ENCODE data around the gene SLC25A27. TPM values are rescaled to one million over a fixed set of nuclear protein-coding genes. Genes with fewer than 3 reads are reported as not detected.

SLC25A27 gene
- total and polyA plus RNA-seq, 7 donors, result 2.1 to 13.3 (median 6.8) TPM

DNA sequence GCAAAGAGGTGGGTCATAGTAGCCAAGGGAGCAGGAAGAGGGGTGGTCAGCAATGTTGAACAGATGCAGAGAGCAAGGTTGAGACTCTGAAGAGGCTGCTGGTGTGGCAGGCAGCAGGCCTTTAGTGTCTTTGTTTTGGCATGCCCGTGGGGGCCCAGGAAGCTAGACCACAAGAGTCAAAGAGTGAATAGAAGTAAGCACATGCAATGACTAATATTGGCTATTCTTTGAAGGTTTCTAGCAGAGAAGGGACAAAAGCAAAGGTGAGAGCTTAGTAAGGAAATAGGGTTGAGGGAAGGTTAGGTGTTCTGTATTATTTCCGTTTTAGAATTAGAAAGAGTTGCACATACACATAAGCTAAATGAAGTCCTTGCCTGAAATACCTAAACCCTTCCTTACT, 53.7 kb downstream of the SLC25A27 start:
- ATAC-seq, result no peak
- no peak overlapping the region for H3K27ac ChIP-seq
- no peak overlapping the region for H3K4me3 ChIP-seq
- H3K36me3 ChIP-seq (ENCODE audit: insufficient read depth in 1 of 2, low read depth in 1 of 2), result no peaks in the 10 kb centered on the region
- H3K4me1 ChIP-seq, result no peaks in the 10 kb centered on the region
- 86 to 94% (median 91%) methylated on average over 2 of the region's 2 CpGs for WGBS, 3 donors
- TF ChIP-seq, protein P1, sequence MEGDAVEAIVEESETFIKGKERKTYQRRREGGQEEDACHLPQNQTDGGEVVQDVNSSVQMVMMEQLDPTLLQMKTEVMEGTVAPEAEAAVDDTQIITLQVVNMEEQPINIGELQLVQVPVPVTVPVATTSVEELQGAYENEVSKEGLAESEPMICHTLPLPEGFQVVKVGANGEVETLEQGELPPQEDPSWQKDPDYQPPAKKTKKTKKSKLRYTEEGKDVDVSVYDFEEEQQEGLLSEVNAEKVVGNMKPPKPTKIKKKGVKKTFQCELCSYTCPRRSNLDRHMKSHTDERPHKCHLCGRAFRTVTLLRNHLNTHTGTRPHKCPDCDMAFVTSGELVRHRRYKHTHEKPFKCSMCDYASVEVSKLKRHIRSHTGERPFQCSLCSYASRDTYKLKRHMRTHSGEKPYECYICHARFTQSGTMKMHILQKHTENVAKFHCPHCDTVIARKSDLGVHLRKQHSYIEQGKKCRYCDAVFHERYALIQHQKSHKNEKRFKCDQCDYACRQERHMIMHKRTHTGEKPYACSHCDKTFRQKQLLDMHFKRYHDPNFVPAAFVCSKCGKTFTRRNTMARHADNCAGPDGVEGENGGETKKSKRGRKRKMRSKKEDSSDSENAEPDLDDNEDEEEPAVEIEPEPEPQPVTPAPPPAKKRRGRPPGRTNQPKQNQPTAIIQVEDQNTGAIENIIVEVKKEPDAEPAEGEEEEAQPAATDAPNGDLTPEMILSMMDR (IDR thresholded peaks at IDR 0.05), result no peak
- intact Hi-C loops (cut with DNase I), result no loop called here
- H3K27me3 ChIP-seq (ENCODE audit: insufficient read depth in 3 of 3, low read length in 2 of 3), result no peaks in the 10 kb centered on the region
- H3K9me3 ChIP-seq, result no peaks in the 10 kb centered on the region
- no peak for DNase-seq

DNA sequence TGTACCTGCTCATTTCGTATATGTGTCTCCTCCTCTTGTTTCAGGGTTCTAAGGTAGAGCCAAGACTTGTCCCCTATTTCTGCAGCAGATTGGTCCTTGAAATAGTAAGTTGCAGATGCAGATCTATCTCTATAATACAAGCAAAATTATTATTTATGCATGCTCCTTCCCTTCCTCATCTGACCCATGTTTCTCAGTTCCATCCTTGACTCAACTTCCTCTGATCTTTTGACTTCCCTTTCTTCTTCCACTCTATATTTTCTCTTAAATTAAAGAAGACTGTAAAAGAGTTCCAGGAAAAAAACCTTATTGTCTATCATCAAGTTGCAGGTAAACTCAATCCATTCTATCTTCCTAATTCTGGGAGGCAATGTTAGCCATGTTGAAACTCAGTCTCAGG, 58.7 kb downstream of the SLC25A27 start:
- DNase-seq, result no peak
- intact Hi-C loops (cut with DNase I), result no loop called here
- TF ChIP-seq, protein P1 (IDR thresholded peaks at IDR 0.05), result no peak

DNA sequence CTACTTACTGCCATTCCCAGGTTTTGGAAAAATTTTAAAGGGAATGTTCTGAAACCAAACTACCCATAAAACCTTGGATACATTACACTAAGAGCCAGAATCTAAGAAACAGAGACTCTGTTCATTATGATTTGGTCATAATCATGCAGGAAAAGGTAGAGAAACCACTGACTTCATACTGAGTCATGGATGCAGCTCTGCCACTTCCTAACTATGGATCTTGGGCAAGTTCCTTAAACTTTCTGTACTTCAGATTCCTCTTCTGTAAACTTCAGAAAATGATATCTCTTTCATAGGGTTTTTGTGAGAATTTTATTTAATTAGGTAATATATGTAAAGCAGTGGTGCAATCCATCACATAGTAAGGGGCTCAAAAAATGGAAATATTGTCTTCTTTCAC, 62.4 kb downstream of the SLC25A27 start:
- TF ChIP-seq, protein P1 (IDR thresholded peaks at IDR 0.05), result no peak
- DNase-seq (no peak), ATAC-seq (no peak)
- H3K4me1 ChIP-seq, result no peaks in the 10 kb centered on the region
- no peak overlapping the region for H3K4me3 ChIP-seq
- H3K36me3 ChIP-seq (ENCODE audit: insufficient read depth in 1 of 2, low read depth in 1 of 2), result no peaks in the 10 kb centered on the region
- H3K27me3 ChIP-seq (ENCODE audit: insufficient read depth in 3 of 3, low read length in 2 of 3), result no peaks in the 10 kb centered on the region
- intact Hi-C loops (cut with DNase I), result no loop called here
- no peaks in the 10 kb centered on the region for H3K9me3 ChIP-seq
- H3K27ac ChIP-seq, result no peak overlapping the region

More for the DNA sequence above, 58.7 kb downstream of the SLC25A27 start:
- 90 to 100% (median 90%) methylated on average over 1 of the region's 1 CpG for WGBS, 3 donors
- Histone ChIP-seq H3K4me3 (no peak overlapping the region), H3K9me3 (no peaks in the 10 kb centered on the region), H3K4me1 (no peaks in the 10 kb centered on the region), H3K27me3 (ENCODE audit: insufficient read depth in 3 of 3, low read length in 2 of 3) (no peaks in the 10 kb centered on the region), H3K36me3 (ENCODE audit: insufficient read depth in 1 of 2, low read depth in 1 of 2) (no peaks in the 10 kb centered on the region), H3K27ac (no peak overlapping the region)
- no peak for ATAC-seq

DNA sequence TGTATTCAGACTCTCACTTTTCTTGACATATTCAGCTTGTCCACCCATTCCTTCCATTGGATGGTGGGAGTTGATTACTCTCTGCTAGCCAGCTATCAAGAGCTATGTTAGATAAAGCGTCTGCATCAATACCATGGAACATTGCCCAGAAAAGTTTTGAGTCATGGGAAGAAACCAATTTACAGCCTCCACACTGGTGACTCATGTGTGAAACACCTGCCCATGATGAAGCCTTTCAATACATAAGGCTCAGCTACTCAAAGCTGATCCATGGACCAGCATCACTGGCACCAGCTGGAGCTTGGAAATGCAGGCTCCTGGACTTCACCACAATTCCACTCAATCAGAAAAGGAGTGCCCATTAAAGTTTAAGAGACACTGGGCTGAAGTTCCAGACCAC, 66.3 kb downstream of the SLC25A27 start:
- DNase-seq (no peak), ATAC-seq (no peak)
- Histone ChIP-seq H3K4me1 (no peaks in the 10 kb centered on the region), H3K4me3 (no peak overlapping the region), H3K9me3 (no peaks in the 10 kb centered on the region), H3K27me3 (ENCODE audit: insufficient read depth in 3 of 3, low read length in 2 of 3) (no peaks in the 10 kb centered on the region), H3K36me3 (ENCODE audit: insufficient read depth in 1 of 2, low read depth in 1 of 2) (no peaks in the 10 kb centered on the region), H3K27ac (no peak overlapping the region)
- intact Hi-C loops (cut with DNase I), result no loop called here
- WGBS, 3 donors, result 59 to 71% (median 68%) methylated on average over 1 of the region's 1 CpG
- TF ChIP-seq, protein P1 (IDR thresholded peaks at IDR 0.05), result no peak

DNA sequence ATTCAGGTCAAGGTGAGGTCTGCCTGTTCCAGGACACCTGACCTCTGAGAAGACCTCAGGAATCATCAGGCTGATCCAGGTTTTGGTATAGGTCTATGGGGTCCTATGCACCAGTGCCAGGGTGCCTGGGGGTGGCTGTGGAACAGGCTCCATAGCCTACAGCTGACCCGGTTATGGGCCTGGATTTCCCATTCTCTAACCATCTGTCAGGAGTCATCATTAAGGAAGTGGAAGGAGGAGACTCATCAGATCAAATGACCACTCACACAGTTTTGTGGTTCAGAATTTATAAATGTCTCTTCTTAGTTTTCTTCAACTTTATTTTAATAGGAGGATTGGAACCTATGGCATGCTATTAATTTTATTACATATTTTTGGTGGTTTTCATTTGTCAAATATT, 67.6 kb downstream of the SLC25A27 start:
- Histone ChIP-seq H3K9me3 (no peaks in the 10 kb centered on the region), H3K4me3 (no peak overlapping the region), H3K4me1 (no peaks in the 10 kb centered on the region), H3K27me3 (ENCODE audit: insufficient read depth in 3 of 3, low read length in 2 of 3) (no peaks in the 10 kb centered on the region), H3K36me3 (ENCODE audit: insufficient read depth in 1 of 2, low read depth in 1 of 2) (no peaks in the 10 kb centered on the region), H3K27ac (no peak overlapping the region)
- DNase-seq, result no peak
- WGBS, 3 donors, result 65 to 82% (median 76%) methylated on average over 1 of the region's 1 CpG
- TF ChIP-seq, protein P1 (IDR thresholded peaks at IDR 0.05), result no peak
- intact Hi-C loops (cut with DNase I), result no loop called here
- ATAC-seq, result no peak
